ENCODE results near the gene HLA-A. TPM values are rescaled to one million over a fixed set of nuclear protein-coding genes. Genes with fewer than 3 reads are reported as not detected.

Gene HLA-A
- total RNA-seq, 1 donor, result 325 TPM

- no peak for DNase-seq (ENCODE audit: low read depth)
- TF ChIP-seq CTCF (IDR thresholded peaks at IDR 0.05; ENCODE audit: insufficient read depth, low read depth, low read length), result no peak
- H3K4me3 ChIP-seq (ENCODE audit: low read depth, low read length), result peak overlapping the region; percentile 69
Measured at GRCh38 chr6:29965563-29965872, 23.2 kb downstream of the HLA-A start.

- H3K4me3 ChIP-seq (ENCODE audit: low read depth, low read length), result peak overlapping the region; percentile 69
- TF ChIP-seq CTCF (IDR thresholded peaks at IDR 0.05; ENCODE audit: insufficient read depth, low read depth, low read length), result no peak
- peak; percentile 56 for DNase-seq (ENCODE audit: low read depth)
Measured at GRCh38 chr6:29965873-29966601, 23.7 kb downstream of the HLA-A start.

- TF ChIP-seq CTCF (IDR thresholded peaks at IDR 0.05; ENCODE audit: insufficient read depth, low read depth, low read length), result peak; percentile 13
- DNase-seq (ENCODE audit: low read depth), result peak; percentile 52
- H3K4me3 ChIP-seq (ENCODE audit: low read depth, low read length), result no peak overlapping the region
Measured at GRCh38 chr6:29967379-29968010, 25.2 kb downstream of the HLA-A start.

GRCh38 chr6:29968130-29968529 lies 25.8 kb downstream of the HLA-A start:
- DNase-seq (ENCODE audit: low read depth), result no peak
- TF ChIP-seq CTCF (IDR thresholded peaks at IDR 0.05; ENCODE audit: insufficient read depth, low read depth, low read length), result no peak
- no peak overlapping the region for H3K4me3 ChIP-seq (ENCODE audit: low read depth, low read length)

GRCh38 chr6:29968905-29969304 lies 26.6 kb downstream of the HLA-A start:
- no peak for DNase-seq (ENCODE audit: low read depth)
- no peak for TF ChIP-seq CTCF (IDR thresholded peaks at IDR 0.05; ENCODE audit: insufficient read depth, low read depth, low read length)
- H3K4me3 ChIP-seq (ENCODE audit: low read depth, low read length), result no peak overlapping the region

GRCh38 chr6:29970711-29971110 lies 28.4 kb downstream of the HLA-A start:
- no peak overlapping the region for H3K4me3 ChIP-seq (ENCODE audit: low read depth, low read length)
- no peak for DNase-seq (ENCODE audit: low read depth)

More at GRCh38 chr6:29970711-29971110, 28.4 kb downstream of the HLA-A start:
- no peak for TF ChIP-seq CTCF (IDR thresholded peaks at IDR 0.05; ENCODE audit: insufficient read depth, low read depth, low read length)

Measured in fibroblast of villous mesenchyme (primary cell).